K562 (cell line): ENCODE data around the gene SURF4. TPM values are rescaled to one million over a fixed set of nuclear protein-coding genes. Genes with fewer than 3 reads are reported as not detected.

Source experiments
- CBFB ChIP-seq: sonication (generic); formaldehyde crosslinking; IDR thresholded peaks from 2 replicates; pipeline ENCODE4 v1.4.0; 2020; ENCODE audit warnings: mild to moderate bottlenecking, missing genetic modification reagents
- HDGF ChIP-seq: fragments of 450-650 bp; IDR thresholded peaks from 2 replicates; pipeline ENCODE4 v1.6.1; 2016
- HMG20B ChIP-seq: fragments of 250-450 bp; sonication (Bioruptor Pico); IDR thresholded peaks from 2 replicates; pipeline ENCODE4 v1.5.0; 2021; ENCODE audit warnings: mild to moderate bottlenecking
- ID3 ChIP-seq, 2 experiments: fragments of 250-450 bp in 1 of 2; fragments of 450-650 bp in 1 of 2; sonication (Bioruptor Pico) in 1 of 2; IDR thresholded peaks; 2 replicates each; pipeline versions ENCODE4 v1.6.1 to v1.8.0; 2016 to 2021; ENCODE audit warnings: mild to moderate bottlenecking in 2 of 2, moderate library complexity in 2 of 2, missing compliant biosample characterization in 1 of 2, missing genetic modification characterization in 1 of 2
- NEUROD1 ChIP-seq: fragments of 150-350 bp; IDR thresholded peaks from 2 replicates; pipeline ENCODE4 v1.6.1; 2014; ENCODE audit warnings: borderline replicate concordance, low read length, low read depth; ENCODE audit not compliant: partially characterized antibody
- NUFIP1 ChIP-seq: fragments of 450-650 bp; IDR thresholded peaks from 2 replicates; pipeline ENCODE4 v1.6.1; 2018; ENCODE audit not compliant: partially characterized antibody
- PATZ1 ChIP-seq: fragments of 250-450 bp; sonication (Bioruptor Pico); IDR thresholded peaks from 2 replicates; pipeline ENCODE4 v1.5.0; 2020; ENCODE audit warnings: mild to moderate bottlenecking, borderline replicate concordance
- POLR2G ChIP-seq: fragments of 200-400 bp; formaldehyde crosslinking; IDR thresholded peaks from 2 replicates; pipeline ENCODE4 v1.6.1; 2017; ENCODE audit warnings: low read depth, mild to moderate bottlenecking, antibody characterized with exemption, low read length, moderate library complexity
- SRF ChIP-seq, 2 experiments: fragments of 250-450, 450-650 bp in 1 of 2; sonication (Bioruptor Pico) in 1 of 2; sonication (generic) in 1 of 2; formaldehyde crosslinking; IDR thresholded peaks; 2 replicates each; pipeline versions ENCODE4 v1.5.0 to v1.5.1; 2020 to 2022; ENCODE audit warnings: mild to moderate bottlenecking in 1 of 2, missing genetic modification reagents in 1 of 2
- TEAD1 ChIP-seq, 2 experiments: fragments of 450-650 bp in 1 of 2; sonication (generic) in 1 of 2; formaldehyde crosslinking; IDR thresholded peaks; 2 replicates each; pipeline versions ENCODE4 v1.4.0 to v1.8.0; 2020 to 2022; ENCODE audit warnings: mild to moderate bottlenecking in 2 of 2, missing genetic modification reagents in 1 of 2
- ZBTB7A ChIP-seq: IDR thresholded peaks from 2 replicates; pipeline ENCODE4 v1.6.1; 2011; ENCODE audit warnings: low read depth, mild to moderate bottlenecking, low read length, moderate library complexity, borderline replicate concordance; ENCODE audit not compliant: control insufficient read depth
- ZNF239 ChIP-seq: fragments of 250-450 bp; sonication (Bioruptor Pico); IDR thresholded peaks from 2 replicates; pipeline ENCODE4 v1.4.0; 2020; ENCODE audit warnings: mild to moderate bottlenecking
- ZNF282 ChIP-seq: sonication (generic); formaldehyde crosslinking; IDR thresholded peaks from 2 replicates; pipeline ENCODE4 v1.8.1; 2023; ENCODE audit warnings: missing genetic modification reagents
- ZNF511 ChIP-seq: sonication (generic); formaldehyde crosslinking; IDR thresholded peaks from 2 replicates; pipeline ENCODE4 v1.8.0; 2022; ENCODE audit warnings: mild to moderate bottlenecking, missing genetic modification reagents
- ZNF586 ChIP-seq: fragments of 450-650 bp; formaldehyde crosslinking; conservative IDR thresholded peaks from 2 replicates; pipeline ENCODE4 v1.4.0; 2020; ENCODE audit warnings: mild to moderate bottlenecking, moderate library complexity
- polyA plus RNA-seq, 8 experiments: library from polyadenylated mRNA; depleted of rRNA in 4 of 8; stranded (reverse) in 5 of 8; unstranded in 3 of 8; fragments of >200 nt; fragmentation: Nextera tagmentation in 2 of 8; fragmentation: Illumina TruSeq in 1 of 8; extraction: Ambion mirVana in 2 of 8; extraction: Trizol in 1 of 8; gene quantifications; 2 replicates each; pipeline versions ENCODE4 v1.2.1 to v1.2.3, GENCODE V29; 2011 to 2014; ENCODE audit warnings: inconsistent platforms in 1 of 8, missing spikeins in 1 of 8
- total RNA-seq, 7 experiments: library from RNA; depleted of rRNA in 6 of 7; stranded (reverse); fragments of >200 nt in 6 of 7; fragmentation: Illumina TruSeq in 2 of 7; extraction: Trizol in 2 of 7; gene quantifications; 2 replicates each; pipeline versions ENCODE4 v1.2.1 to v1.2.3, GENCODE V29; 2011 to 2021; ENCODE audit warnings: low replicate concordance in 1 of 7
- TF ChIP-seq, protein P1 (sequence below): fragments of 250-450 bp; sonication (Bioruptor Pico); IDR thresholded peaks from 2 replicates; pipeline ENCODE4 v1.6.1; 2021; ENCODE audit warnings: mild to moderate bottlenecking
- TF ChIP-seq, protein P2 (sequence below): fragments of 250-450 bp; sonication (Bioruptor Pico); IDR thresholded peaks from 2 replicates; pipeline ENCODE4 v1.4.0; 2020; ENCODE audit warnings: mild to moderate bottlenecking
- TF ChIP-seq, protein P3 (sequence below): fragments of 150-350 bp; conservative IDR thresholded peaks from 2 replicates; pipeline ENCODE4 v1.6.1; 2014; ENCODE audit warnings: low read length

Gene SURF4
- total and polyA plus RNA-seq, 9 of the 15 experiments (the other 6 are each of a cell fraction or from before 2014, with no cell fraction given) = 8.4 to 176 (median 130) TPM

GRCh38 chr9:133417541-133418461, 41.9 kb upstream of the SURF4 start, which contains the start of gene REXO4 (continued):
- TF ChIP-seq PATZ1 (CRISPR knock-in tag) (no peak), SRF (CRISPR knock-in tag; IDR thresholded peaks at IDR 0.05) (0 out of 4 replicates have a peak, but pooled peaks of 1 of the 2 experiments have one; percentile 16), CBFB (CRISPR knock-in tag) (no peak), TEAD1 (CRISPR knock-in tag; IDR thresholded peaks at IDR 0.05) (peak; percentile 72 to 75; a peak in 3 of 4 replicates), POLR2G (peak; percentile 95), ZNF282 (no peak), ZNF511 (no peak), HDGF (no peak), HMG20B (no peak), ZBTB7A (peak; percentile 36; the same call in 1 of the 2 replicates), ID3 (CRISPR knock-in tag; IDR thresholded peaks at IDR 0.05) (no peak), ID3 (tag; IDR thresholded peaks at IDR 0.05) (peak; percentile 91), NEUROD1 (peak; percentile 83), NUFIP1 (peak; percentile 48), ZNF586 (CRISPR knock-in tag) (no peak), ZNF239 (CRISPR knock-in tag) (0 out of 2 replicates have a peak, but pooled peaks have one; percentile 26)
- TF ChIP-seq, protein P1, sequence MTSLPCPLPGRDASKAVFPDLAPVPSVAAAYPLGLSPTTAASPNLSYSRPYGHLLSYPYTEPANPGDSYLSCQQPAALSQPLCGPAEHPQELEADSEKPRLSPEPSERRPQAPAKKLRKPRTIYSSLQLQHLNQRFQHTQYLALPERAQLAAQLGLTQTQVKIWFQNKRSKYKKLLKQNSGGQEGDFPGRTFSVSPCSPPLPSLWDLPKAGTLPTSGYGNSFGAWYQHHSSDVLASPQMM (CRISPR knock-in tag) = no peak
- TF ChIP-seq, protein P2, sequence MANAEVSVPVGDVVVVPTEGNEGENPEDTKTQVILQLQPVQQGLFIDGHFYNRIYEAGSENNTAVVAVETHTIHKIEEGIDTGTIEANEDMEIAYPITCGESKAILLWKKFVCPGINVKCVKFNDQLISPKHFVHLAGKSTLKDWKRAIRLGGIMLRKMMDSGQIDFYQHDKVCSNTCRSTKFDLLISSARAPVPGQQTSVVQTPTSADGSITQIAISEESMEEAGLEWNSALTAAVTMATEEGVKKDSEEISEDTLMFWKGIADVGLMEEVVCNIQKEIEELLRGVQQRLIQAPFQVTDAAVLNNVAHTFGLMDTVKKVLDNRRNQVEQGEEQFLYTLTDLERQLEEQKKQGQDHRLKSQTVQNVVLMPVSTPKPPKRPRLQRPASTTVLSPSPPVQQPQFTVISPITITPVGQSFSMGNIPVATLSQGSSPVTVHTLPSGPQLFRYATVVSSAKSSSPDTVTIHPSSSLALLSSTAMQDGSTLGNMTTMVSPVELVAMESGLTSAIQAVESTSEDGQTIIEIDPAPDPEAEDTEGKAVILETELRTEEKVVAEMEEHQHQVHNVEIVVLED = peak; percentile 91
- TF ChIP-seq, protein P3, sequence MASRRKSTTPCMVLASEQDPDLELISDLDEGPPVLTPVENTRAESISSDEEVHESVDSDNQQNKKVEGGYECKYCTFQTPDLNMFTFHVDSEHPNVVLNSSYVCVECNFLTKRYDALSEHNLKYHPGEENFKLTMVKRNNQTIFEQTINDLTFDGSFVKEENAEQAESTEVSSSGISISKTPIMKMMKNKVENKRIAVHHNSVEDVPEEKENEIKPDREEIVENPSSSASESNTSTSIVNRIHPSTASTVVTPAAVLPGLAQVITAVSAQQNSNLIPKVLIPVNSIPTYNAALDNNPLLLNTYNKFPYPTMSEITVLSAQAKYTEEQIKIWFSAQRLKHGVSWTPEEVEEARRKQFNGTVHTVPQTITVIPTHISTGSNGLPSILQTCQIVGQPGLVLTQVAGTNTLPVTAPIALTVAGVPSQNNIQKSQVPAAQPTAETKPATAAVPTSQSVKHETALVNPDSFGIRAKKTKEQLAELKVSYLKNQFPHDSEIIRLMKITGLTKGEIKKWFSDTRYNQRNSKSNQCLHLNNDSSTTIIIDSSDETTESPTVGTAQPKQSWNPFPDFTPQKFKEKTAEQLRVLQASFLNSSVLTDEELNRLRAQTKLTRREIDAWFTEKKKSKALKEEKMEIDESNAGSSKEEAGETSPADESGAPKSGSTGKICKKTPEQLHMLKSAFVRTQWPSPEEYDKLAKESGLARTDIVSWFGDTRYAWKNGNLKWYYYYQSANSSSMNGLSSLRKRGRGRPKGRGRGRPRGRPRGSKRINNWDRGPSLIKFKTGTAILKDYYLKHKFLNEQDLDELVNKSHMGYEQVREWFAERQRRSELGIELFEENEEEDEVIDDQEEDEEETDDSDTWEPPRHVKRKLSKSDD = no peak
